Transverse colon (tissue), 3 donors: Measurements from ENCODE around the gene TFEB.

ENCODE experiments used
- CTCF ChIP-seq, 5 experiments: fragments of 200-600 bp in 3 of 5; fragments of 450-650 bp in 2 of 5; sonication (generic) in 3 of 5; IDR thresholded peaks; 1 replicate in 2 of 5; 2 replicates in 3 of 5; pipeline ENCODE4 v1.5.1; 2016 to 2017; ENCODE audit warnings: antibody characterized with exemption in 5 of 5, inconsistent platforms in 3 of 5, mild to moderate bottlenecking in 2 of 5, moderate library complexity in 1 of 5
- POLR2A ChIP-seq: fragments of 450-650 bp; IDR thresholded peaks from one replicate; pipeline ENCODE4 v1.6.1; 2016; ENCODE audit warnings: antibody characterized with exemption, mild to moderate bottlenecking, moderate library complexity

DNA sequence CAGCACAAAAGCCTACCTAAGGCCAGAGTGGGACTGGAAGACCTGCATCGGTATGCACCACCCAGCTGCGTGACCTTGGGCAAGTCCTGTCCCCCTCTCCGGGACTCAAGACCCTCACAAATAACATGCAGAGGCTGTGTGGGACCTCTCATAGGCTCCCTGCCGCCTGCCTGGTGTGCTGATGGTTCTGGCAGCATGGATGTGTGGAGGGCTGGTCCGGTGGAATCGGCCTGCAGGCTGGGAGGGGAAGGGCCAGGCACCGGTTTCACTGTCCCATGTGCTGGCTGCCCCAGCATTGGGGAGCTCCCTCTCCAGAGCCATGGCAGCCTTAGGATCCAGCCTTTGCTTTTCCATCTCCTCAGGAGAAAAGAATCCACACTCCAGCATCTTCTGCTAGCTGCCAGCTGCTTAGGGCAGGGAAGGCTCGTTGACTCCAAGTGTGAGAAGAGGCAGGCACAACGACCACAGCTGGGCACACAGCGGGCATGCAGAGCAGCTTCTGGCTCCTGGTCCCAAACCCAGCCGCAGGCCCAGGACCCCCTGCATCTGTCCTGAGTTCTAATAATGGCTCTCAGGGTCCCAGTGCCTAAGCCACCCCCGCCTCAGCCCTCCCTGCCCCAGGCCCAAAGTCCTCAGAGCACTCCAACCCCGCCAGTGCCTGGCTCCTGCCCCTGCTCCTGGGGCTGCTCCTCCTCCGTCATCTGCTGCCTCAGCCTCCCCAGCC, 32.5 kb downstream of the TFEB start:
- no peak for TF ChIP-seq CTCF (IDR thresholded peaks at IDR 0.05)
- TF ChIP-seq POLR2A, result no peak
